GM18517 (cell line): ENCODE measurements around the gene GRAMD2A.

Source experiments
- ATAC-seq: cut with Tn5 transposase; IDR thresholded peaks from one replicate; pipeline ENCODE4 v1.9.1; 2021; ENCODE audit warnings: mild to moderate bottlenecking, moderate library complexity; ENCODE audit not compliant: unreplicated experiment

The GRAMD2A gene

DNA sequence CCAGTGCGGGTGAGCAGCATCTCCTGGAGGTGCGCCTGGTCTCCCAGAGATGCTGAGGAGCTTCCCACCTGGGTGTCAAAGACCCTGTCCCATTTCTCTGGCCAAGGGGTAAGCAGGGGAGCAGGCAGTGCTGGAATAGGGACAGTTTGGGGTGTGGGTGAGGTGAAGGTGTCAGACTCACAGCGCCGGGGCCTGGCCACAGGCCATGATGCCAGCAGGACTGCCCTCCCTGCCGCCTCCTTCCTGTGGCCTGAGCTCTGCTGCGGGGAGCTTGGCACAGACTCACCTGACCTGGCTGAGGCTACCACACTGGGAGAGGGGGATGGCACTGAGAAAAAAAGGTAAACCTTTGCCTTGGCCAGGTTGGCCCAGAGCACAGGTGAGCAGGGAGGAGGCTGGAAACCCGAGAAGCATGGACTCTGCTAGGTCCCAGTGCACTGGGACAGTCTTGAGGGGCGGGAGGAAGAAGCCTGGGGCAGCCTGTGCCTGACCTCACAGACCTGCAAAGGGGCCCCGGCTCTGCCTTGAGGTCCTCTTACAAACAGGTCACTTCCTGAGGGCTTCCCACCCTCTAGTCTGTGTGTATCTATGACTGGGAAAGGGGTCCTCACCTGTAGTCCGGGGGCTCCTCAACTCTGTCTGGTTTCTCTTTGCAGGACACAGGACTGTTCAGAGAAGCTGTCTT lies 28.2 kb downstream of the GRAMD2A start:
- no peak for ATAC-seq

DNA sequence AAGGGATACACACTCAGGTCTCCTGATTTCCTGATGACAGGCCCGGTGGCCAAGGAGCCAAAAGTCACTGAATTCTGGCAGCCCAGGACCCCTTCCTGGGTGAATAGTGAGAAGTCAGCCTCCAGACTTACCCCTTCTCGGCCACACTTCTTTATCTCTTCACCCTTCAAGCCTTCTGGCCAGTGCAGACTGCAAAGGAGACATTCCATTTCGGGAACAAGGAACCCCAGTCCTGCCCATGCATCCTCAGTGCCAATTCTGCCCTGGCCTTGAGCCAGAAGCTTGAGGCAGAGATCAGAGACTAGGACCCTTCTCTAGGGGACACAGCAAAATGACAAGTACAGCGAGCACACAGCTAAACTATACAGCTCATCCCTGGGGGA lies 28.8 kb downstream of the GRAMD2A start:
- no peak for ATAC-seq

DNA sequence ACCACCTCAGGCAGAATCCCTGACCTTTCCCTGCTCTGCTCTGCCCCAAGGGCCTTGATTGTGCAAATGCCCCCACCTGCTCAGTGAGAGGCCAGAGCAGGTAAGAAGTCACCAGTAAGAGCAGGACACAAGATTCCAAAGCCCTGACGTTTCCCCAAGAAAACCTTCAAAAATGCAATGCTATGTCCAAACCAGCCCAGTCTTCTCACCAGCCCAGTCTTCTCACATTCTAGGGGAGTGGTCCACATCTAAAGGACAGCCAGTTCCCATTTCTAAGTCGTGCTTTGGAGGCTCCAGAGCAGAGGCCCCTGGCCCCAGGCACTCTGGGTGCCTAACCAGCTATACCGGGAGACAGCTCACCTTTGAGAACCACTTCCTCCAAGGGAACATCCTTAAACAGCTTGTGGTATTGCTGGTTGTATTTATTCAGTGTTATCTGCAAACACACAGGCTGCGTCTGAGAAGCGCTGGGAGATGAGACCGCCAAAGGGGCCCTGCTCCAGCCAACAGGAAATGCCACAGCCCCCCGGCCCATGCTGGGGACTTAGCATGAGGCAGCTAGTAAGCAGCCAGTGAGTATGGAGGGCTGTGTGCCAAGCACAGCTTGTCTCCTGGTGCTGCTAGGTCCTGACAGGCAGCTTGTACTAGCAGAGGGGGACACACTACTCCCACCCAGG lies 29.3 kb downstream of the GRAMD2A start:
- ATAC-seq: no peak

DNA sequence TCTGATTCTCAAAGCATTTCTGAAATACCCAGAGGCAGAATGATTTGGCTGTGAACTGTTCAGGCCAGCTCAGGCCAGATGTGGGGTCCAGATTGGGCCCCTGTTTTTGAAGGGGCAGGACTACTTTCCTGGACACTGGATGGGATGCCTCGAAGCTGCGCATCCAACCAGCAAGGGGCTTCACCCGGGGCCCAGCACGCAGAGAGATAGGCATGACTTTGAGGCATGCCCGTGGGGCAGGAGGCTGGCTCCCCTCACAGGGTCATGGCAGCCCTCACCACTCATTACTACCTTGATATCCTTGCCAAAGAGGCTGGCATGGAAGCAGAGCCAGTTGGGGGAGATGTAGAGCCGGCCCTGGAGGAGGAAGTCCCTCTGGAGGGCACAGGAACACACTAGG lies 30.1 kb downstream of the GRAMD2A start:
- no peak for ATAC-seq

DNA sequence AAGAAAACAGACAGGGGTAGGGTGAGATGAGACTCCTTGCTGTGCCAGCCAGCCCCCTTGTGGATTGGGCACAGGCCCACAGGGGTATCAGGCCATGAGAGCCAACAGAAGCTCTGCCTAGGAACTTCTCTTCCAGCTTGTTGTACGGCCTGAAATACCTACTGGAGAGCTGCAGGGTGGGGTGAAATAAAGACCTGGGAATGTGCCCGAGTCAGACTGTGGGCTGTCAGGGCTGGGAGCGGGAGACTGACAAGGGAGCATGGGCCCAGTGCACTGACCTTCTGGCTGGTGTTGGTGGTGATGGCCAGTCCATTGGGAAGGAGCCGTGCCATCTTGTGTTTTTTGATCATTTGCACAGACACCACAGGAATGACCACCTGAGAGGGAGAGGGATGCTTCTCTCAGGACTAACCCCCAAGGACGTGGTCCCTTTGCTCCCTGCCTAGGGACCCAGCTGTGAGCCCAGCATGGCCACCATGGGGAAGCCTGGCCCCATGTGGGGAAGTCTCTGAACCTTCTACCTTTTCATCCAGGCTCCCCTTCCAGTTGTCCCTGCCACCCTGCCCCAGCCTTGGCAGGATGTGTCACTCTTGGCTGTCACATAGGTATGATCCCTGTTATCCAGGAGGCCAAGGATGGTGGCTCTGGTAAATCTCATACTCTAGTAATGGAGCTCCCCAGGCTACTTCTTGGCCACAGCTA lies 30.7 kb downstream of the GRAMD2A start:
- no peak for ATAC-seq

DNA sequence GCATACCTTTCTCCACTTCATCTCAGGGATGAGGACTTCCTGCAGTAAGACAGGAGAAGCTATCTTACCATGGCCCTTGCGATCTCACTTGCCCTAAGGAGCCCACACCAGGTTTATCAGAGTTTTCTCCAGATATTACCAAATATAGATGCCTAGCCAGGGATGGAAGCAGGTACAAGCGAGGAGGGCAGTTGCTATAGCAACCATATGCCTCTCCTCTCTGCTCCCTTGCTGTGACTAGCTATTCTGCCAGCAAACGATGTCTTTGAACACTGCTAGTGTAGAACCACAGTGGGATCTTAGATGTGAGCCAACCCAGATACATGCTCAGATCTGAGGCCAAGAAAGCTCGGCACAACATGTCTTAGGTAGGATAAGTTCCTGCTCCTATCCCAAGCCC lies 33.9 kb downstream of the GRAMD2A start:
- no peak for ATAC-seq

DNA sequence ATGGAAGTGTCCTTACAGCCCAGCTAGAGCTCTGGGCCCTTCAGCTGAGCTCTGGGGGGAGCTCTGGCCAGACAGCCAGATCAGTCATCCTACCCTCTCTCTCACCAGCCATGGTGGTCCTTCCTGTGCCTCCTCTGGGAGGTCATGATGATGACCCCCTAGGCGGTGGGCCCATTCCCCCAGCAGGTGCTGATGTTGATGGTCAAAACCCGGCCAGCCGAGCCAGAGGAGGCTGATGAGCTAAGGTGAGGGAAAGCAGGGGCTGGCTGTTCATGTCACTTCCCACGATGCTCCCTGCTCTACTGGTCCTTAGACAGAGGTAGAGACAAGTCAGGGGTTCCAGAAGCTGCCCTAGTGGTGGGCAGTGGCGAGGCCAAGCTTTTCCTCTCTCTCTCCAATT lies 35.0 kb downstream of the GRAMD2A start:
- no peak for ATAC-seq

DNA sequence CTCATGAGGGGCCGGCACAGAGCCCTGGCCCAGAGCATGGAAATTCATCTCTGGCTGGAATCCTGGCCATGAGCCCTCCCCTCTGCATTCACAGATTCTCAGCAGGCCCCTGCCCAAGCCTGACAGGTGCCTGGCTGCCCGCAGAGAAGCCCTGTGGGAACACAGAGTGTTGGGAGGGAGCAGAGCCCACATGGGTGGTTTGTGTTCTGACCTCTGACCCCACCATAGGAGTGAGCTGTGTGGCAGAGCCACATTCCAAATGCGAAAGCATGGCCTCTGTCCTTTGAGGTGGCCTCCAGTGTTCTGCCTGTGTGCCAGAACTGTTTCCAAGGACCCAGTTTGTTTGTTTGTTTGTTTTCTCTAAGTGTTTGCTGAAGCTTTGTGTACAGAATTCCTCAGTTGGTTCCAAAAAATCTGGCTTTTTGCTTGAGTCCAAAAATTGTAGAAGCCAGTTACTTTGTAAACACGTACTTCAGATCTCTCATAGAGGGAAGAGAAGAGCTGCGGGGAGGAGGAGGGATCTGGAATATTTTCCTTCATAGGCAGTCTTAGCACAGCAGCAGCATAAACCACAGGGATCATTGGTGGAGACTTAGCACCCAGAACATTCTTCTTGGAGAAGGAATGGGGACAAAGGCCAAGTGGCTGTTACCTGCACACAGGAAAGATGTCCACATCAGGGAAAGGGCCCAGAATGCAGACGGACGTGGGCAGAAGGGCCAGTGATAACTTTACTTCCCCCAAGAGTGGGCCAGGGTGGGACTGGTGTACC lies 36.0 kb downstream of the GRAMD2A start:
- no peak for ATAC-seq

DNA sequence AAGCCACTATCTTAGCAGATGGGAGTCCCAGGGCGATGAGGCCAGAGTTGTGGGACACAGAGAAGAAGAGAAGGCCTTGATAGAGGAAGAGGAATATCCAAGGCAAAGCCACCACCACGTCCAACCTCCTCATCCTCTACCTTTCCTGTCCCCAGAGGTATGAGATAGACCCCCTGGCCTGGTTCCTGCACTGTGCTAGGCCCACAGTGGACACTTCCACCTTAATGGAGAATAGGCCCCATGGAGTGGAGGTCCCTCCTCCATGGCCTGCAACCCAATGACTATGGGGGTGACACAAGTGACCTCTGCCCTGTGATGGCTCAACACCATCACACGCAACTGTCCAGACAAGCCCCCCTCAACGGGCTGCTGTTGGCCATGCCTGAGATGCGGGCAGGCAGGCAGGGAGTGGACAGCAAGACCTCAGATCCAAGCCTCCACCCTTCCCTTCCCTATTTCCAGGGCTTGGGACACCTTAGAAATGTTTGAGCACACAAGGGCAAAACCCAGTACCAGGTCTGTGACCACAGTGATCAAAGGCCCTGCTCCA lies 36.8 kb downstream of the GRAMD2A start:
- no peak for ATAC-seq

DNA sequence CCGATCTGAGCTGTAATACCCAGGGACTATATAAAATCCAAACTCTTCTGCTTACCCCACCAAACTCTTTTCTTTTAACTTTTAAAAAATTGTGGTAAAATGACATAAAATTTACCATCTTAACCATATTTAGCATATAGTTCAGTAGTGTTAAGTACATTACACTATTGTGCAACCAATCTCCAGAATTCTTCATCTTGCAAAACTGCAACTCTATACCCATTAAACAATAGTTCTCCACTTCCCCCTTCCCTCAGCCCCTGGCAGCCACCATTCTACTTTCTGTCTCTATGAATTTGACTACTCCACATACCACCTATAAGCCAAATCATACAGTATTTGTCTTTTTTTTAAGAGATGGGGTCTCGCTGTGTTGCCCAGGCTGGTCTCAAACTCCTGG lies 40.7 kb downstream of the GRAMD2A start:
- no peak for ATAC-seq

DNA sequence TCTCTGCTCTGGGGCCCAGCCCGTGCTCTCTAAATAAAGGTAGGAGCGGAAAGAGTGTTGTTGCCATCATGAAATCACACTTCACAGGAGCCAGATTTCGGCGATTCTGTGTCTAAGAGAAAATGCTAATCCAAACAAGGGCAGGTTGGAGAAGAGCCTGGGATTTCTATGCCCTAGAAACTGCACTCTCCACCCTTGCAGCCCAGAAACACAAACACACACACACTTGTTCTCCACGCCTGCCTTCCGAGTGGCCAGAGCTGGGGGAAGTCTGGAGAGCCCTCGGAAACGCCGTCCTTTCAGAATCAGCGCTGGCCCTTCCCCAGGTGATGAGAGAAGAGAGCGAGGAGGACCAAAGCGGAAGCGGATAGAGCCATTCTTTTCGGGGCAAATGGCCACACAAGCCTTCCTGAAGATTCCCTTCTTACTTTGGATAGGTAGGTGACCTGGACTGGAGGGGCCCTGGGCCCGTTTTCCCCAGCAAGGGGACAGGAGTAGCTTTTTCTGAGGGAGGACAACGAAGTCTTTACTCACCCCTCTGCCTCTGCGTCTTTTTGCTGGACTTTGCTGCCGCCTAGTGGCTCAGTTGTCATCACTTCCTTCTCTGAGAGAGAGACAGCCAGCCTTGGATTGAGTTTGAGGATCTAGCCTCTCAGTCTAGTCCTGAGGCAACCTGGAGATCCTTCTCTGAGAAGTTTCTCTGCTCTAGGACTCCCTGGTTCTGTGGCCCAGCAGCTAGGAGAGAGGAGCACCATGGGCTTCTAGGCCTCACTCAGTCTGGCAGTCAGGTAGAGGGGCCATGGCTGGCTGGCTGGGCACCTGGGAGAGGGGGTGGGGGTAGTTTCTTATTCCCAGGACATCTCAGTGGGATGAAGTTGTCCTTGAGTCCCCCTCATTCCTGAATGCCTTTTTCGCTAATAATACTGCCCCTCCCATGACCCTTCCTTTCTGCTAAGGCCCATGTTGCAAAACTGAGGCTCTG lies 41.7 kb downstream of the GRAMD2A start:
- peak; percentile 60 for ATAC-seq

DNA sequence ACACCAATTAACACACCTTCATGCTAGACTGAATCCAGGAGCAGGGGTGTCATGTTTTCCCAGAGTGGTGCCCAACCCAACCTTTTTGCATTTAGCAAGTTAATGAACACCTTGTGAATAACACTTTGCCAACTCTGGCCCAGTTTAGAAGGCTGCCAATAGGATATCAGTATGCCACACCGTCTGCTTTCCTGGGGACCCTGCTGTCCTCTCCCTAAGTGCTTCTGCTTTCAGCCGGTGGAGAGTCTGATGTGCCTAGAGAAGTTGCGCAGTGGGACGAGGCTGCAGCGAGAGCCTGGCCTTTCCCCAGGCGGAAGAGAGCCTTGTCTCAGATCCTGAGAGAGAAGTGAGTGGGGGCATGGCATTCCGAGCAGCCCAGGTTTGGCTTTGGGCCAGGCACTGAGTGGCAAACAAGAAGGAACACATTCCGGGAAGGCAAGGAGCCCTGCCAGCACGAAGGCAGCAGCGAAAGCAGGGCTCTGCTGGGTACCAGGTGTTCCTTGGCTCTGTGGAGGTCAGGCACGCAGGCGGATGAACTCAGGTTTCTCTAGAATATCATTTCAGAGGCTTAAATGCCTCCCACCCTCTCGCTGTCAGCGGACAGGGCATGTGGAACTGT lies 42.5 kb downstream of the GRAMD2A start:
- no peak for ATAC-seq

DNA sequence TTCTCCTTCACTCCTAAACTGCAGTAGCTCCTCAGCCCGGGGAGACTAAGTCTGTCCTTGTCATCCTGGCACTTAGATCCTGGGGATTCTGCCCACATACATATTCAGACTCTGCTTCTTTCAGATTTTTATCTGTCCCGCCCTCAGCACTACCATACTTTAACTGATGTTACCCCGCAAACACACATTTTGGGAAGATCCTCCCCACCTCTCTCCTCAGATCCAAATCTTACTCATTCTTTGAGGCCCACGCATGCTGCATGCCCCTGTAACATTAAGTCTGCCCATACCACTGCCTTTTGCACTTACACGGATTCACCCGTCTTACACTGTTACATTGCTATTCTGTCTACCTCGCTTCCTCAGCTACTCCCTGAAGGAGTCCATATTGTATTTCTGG lies 43.3 kb downstream of the GRAMD2A start:
- ATAC-seq: no peak

DNA sequence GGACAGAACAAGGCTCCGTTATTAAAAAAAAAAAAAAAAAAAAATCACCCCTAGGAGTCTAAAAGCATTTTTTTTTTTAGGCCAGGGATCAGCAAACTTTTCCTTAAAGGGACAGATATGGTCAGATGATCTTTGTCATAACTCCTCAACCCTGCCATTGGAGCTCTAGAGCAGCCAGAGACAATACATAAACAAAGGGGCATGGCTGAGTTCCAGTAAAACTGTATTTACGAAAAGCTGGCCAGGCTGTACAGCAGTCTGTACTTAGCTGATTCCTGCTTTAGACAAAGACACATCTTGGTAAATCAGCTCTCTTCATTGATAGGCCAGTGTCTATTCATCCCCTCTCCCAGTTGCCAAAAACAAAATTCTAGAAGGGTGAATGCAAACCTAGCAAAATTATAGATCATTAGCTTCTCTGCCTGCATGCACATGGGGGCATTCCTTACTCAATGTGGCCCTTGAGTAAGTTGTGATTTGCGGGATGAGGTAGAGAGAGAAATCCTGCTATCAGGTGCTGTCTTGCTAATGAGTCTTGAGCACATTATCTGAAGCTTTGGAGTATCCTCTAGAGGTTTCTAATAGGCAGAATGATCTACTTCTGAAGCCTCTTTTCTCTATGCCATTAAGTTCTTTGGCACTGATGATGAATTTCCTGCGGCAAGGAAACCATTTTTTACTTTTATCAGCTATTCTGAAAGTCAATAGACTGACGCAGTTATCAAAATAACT lies 44.2 kb downstream of the GRAMD2A start:
- no peak for ATAC-seq

DNA sequence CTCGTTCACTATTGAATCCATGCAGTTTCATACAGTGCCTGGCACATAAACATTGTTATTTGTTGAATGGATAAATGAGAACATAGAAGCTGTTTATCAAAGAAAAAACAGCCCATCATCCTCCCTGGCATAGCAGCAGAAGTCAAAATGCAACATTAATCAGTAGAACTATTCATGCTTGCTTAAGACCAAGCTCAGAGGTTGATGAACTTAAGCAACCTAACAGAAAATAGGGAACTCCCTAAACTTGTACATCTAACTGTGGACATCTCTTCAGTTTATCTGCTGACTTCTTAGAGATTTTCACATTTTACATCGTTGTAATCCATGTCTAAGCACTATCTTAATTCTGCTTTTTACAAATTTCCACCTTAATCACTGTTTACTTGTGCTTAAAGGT lies 50.2 kb downstream of the GRAMD2A start:
- no peak for ATAC-seq

DNA sequence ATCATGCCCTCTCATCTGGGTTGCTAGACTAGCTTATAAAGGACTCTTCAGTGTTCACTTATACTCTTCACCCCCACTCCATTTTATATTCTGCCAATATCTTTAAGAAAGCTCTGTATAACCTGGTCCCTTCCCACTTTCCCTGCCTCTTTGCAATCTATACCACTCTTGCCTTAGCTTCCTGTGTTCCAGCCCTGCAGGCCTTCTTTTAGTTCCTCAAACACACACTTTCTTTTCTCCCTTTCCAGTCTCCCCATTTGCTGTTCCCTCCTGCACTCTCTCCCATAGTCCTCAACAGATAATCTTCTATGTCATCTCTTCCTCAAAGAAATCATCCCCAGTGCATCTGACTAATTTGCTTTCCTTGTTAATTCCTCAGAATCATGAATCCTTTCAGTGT lies 50.7 kb downstream of the GRAMD2A start:
- ATAC-seq: no peak

DNA sequence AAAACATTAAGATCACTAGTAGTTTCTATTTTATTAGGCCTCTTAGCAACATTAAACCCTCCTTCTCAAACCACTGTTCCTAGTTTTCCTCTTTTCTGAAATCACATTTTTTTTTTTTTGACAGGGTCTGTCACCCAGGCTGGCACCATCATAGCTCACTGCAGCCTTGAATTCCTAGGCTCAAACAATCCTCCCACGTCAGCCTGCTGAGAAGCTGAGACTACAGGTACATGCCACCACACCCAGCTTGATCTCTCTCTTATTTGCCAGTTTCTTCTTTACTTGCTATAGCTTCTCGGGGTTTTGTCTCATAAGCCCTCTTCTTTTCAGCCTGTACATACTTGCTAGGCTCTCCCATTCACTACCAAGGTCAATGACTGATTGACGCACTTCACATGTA lies 51.4 kb downstream of the GRAMD2A start:
- ATAC-seq: no peak

DNA sequence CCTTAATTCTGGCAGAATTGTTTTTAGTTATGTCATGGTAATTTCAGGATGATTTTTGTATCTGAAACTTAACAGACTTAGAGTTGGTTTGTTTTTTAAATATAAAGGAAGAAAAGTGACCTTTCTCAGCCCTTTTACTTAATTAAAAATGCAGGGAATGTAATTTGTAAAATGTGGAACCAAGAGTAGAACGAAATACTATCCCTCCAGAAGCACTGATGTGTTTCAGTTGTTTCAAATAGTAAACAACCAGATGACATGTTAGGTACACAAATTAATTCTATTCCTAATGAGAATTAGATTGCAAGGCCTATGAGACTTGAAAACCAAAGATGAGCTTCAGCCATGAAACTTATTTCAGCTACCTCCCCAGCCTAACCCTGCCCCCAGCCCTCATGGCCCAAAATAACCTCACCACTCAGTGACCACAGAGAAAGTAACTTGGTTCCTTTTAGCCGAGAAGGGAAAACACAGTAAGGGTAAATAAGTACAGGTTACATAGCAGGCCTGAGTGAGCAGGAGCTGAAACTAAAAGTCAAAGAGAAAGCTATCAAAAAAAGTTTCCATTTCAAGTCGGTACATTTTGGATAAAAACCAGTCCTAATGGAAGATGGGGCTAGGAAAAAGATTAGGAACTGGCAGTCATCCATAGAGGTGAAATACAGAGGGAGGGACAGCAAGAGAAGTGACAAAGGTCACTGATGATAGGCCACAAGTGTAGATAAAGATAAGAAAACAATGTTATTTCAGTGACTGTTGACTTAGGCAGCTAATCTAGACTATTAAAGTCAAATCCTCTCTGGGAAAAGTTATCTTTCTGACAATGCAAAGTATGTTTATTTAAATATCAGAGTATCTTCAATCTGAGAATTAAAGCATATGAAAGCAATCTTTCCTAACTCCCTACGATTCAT lies 56.2 kb downstream of the GRAMD2A start:
- peak; percentile 98 for ATAC-seq
